IPS DF 6.9 (cell line): ENCODE data around the gene AAR2.

Experiments used
- DNase-seq: peaks from one replicate; pipeline ENCODE4 v3.0.0-alpha.2; 2013; ENCODE audit warnings: low read depth, low spot score
- H3K27ac ChIP-seq: one replicate; pipeline ENCODE4 v1.5.1; 2013; ENCODE audit warnings: low read length, control low read depth
- H3K27me3 ChIP-seq: 2 replicates; pipeline ENCODE4 v1.6.1; 2013; ENCODE audit warnings: mild to moderate bottlenecking, low read length; ENCODE audit not compliant: control insufficient read depth, insufficient read depth
- H3K36me3 ChIP-seq: 2 replicates; pipeline ENCODE4 v1.6.1; 2013; ENCODE audit warnings: low read length; ENCODE audit not compliant: control insufficient read depth, insufficient read depth
- H3K4me1 ChIP-seq: 2 replicates; pipeline ENCODE4 v1.6.1; 2013; ENCODE audit warnings: low read length; ENCODE audit not compliant: control insufficient read depth, insufficient read depth
- H3K4me3 ChIP-seq: 2 replicates; pipeline ENCODE4 v1.5.1; 2013; ENCODE audit warnings: mild to moderate bottlenecking, low read length
- H3K9me3 ChIP-seq: 2 replicates; pipeline ENCODE4 v1.6.1; 2013; ENCODE audit warnings: low read length, inconsistent platforms; ENCODE audit not compliant: control insufficient read depth, insufficient read depth
- WGBS: extraction: QIAGEN DNeasy Blood & Tissue Kit; methylation state at CpG from one replicate; pipeline ENCODE4 v1.1.7; 2013; ENCODE audit warnings: mixed read lengths, missing lambda C conversion rate; ENCODE audit not compliant: insufficient read length, insufficient coverage; 5-methylcytosine and 5-hydroxymethylcytosine counted together

AAR2 gene

DNA sequence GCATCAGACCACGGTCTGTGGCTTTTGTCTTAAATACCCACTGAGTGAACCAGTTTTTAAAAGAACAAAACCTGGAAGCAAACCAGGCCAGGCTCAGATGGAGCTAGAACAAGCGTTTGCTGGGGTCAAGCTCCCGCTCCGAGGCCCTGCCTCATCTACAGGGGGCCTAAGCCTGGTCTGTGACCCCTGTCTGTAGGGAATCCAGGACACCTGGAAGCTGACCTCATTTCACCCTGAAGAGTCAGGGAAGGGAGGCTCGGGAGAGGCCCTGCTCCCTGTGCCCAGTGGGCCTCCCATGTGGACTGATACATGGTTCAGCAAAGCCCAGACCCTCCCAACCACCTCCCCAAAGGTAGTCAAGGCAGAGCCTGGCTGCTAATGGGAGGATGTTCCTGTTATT is 43.1 kb downstream of the AAR2 start:
- no peaks in the 10 kb centered on the region for H3K27me3 ChIP-seq
- no CpG with 5 or more reads among the region's 5 CpGs for WGBS
- H3K27ac ChIP-seq, result no peak overlapping the region

GRCh38 chr20:36279776-36280175 is 43.5 kb downstream of the AAR2 start:
- no CpG with 5 or more reads among the region's 6 CpGs for WGBS
- no peaks in the 10 kb centered on the region for H3K4me1 ChIP-seq
- no peaks in the 10 kb centered on the region for H3K27me3 ChIP-seq
- no peak overlapping the region for H3K4me3 ChIP-seq
- H3K36me3 ChIP-seq, result no peaks in the 10 kb centered on the region
- no peak overlapping the region for H3K27ac ChIP-seq
- no peaks in the 10 kb centered on the region for H3K9me3 ChIP-seq
- DNase-seq, result no peak

More for the DNA sequence above, 43.1 kb downstream of the AAR2 start:
- H3K4me3 ChIP-seq, result no peak overlapping the region
- no peaks in the 10 kb centered on the region for H3K36me3 ChIP-seq
- DNase-seq, result no peak
- no peaks in the 10 kb centered on the region for H3K9me3 ChIP-seq
- H3K4me1 ChIP-seq, result 0 out of 2 replicates have a peak, but pooled peaks cover 1% of the 10 kb centered on the region

GRCh38 chr20:36281785-36282380 is 45.6 kb downstream of the AAR2 start:
- Histone ChIP-seq H3K36me3 (no peaks in the 10 kb centered on the region), H3K4me1 (no peaks in the 10 kb centered on the region), H3K27ac (no peak overlapping the region), H3K9me3 (no peaks in the 10 kb centered on the region), H3K27me3 (no peaks in the 10 kb centered on the region), H3K4me3 (no peak overlapping the region)
- WGBS, result no CpG with 5 or more reads among the region's 10 CpGs
- DNase-seq, result no peak

- H3K27me3 ChIP-seq, result no peaks in the 10 kb centered on the region
- WGBS, result no CpG with 5 or more reads among the region's 5 CpGs
- H3K4me1 ChIP-seq, result no peaks in the 10 kb centered on the region
- no peak for DNase-seq
- H3K4me3 ChIP-seq, result no peak overlapping the region
- no peaks in the 10 kb centered on the region for H3K36me3 ChIP-seq
- H3K9me3 ChIP-seq, result no peaks in the 10 kb centered on the region
- no peak overlapping the region for H3K27ac ChIP-seq
These were observed 48.5 kb downstream of the AAR2 start for GRCh38 chr20:36284751-36285150.

DNA sequence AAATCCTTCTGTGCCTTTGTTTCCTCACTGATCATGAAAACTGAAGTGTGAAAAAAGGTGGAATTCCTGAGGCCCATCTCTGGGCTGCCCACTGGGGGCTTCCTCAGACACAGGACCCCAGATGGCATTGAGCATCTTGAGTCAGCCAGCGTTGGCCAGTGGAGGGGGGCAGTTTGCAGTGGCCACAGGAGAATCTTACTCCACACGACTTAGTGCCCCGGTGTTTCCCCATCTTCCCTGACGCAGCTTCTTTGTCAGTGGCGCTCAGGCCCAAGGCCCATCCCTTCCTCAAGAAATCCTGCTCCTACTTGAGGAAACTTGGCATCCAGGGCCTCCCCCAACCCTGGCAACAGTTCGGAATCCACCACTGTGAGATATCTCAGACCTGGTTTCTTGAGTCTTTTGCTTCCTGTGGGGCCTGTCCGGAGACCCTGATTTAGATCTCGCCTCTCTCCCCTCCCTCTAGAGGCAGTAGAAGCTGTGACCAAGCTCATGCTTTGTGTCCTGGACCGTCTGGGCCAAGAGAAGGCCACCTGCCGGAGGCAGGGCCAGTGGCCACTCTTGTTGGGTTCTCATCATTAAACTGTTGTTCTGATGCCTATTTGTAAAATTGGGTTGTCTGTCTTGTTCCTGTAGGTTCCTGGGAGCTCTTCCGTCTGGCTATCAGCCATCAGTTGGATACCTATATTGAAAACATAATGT is 49.6 kb downstream of the AAR2 start:
- Histone ChIP-seq H3K9me3 (no peaks in the 10 kb centered on the region), H3K4me3 (no peak overlapping the region), H3K27me3 (no peaks in the 10 kb centered on the region), H3K4me1 (no peaks in the 10 kb centered on the region), H3K27ac (no peak overlapping the region), H3K36me3 (no peaks in the 10 kb centered on the region)
- DNase-seq, result no peak
- WGBS, result no CpG with 5 or more reads among the region's 11 CpGs

DNA sequence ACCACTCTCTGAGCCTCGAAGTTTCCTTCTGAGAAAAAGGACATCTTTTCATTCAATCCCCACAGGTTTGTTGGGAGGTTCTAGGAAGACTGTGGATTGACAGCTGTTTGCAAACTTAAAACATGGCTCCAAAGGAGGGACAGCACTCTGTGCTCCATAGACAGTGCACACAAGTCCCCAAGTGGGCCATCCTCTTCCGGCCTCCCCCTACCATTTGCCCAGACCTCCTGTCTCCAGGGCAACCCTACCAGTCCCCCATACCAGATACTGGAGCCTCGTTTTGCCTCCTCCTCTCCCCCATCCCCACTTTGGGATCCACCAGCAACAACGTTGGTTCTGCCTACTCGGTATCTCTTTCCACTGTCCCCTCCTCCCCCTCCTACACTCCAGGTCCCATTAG is 61.4 kb downstream of the AAR2 start:
- Histone ChIP-seq H3K4me3 (no peak overlapping the region), H3K9me3 (no peaks in the 10 kb centered on the region), H3K36me3 (no peaks in the 10 kb centered on the region), H3K27ac (no peak overlapping the region), H3K27me3 (no peaks in the 10 kb centered on the region), H3K4me1 (no peaks in the 10 kb centered on the region)
- no CpG with 5 or more reads among the region's 5 CpGs for WGBS
- no peak for DNase-seq

- Histone ChIP-seq H3K4me3 (no peak overlapping the region), H3K4me1 (peaks cover under 1% of the 10 kb centered on the region), H3K27ac (no peak overlapping the region), H3K27me3 (no peaks in the 10 kb centered on the region), H3K36me3 (no peaks in the 10 kb centered on the region), H3K9me3 (no peaks in the 10 kb centered on the region)
- no CpG with 5 or more reads among the region's 3 CpGs for WGBS
- DNase-seq, result no peak
These were observed 61.8 kb downstream of the AAR2 start for GRCh38 chr20:36298061-36298460.

DNA sequence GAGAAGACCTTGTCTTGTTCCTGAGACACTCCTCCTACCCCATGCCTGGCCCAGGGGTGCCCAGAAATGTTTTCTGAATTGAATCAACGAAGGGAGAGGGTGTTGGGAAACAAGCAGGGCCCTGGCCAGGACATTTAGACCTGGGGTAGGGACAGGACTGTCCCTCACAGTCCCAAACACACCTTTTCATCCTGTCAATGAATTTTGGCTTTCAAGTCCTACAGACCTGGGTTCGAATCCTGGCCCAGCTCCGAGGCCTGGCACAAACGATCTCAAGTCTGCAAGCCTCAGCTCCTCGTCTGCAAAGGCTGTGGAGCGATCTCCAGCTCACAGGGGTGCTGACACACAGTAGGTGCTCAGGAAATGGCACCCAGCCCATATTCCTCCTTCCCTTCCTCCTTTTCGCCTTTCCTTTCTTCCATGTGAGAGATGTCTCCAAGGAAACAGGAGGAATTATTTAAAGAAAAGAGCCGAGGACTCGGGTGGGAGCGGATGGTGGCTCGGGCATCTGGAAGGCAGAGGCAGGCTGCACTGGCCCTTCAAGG is 62.6 kb downstream of the AAR2 start:
- WGBS, result no CpG with 5 or more reads among the region's 11 CpGs
- no peak for DNase-seq
- Histone ChIP-seq H3K4me3 (no peak overlapping the region), H3K4me1 (peaks cover 2% of the 10 kb centered on the region), H3K27me3 (no peaks in the 10 kb centered on the region; the same call in 1 of the 2 replicates), H3K36me3 (no peaks in the 10 kb centered on the region), H3K27ac (no peak overlapping the region), H3K9me3 (no peaks in the 10 kb centered on the region)

- Histone ChIP-seq H3K27ac (no peak overlapping the region), H3K36me3 (no peaks in the 10 kb centered on the region), H3K4me3 (no peak overlapping the region), H3K9me3 (no peaks in the 10 kb centered on the region), H3K27me3 (no peaks in the 10 kb centered on the region; the same call in 1 of the 2 replicates), H3K4me1 (peaks cover 2% of the 10 kb centered on the region)
- DNase-seq, result no peak
- no CpG with 5 or more reads among the region's 4 CpGs for WGBS
These were observed 63.2 kb downstream of the AAR2 start for GRCh38 chr20:36299459-36299858.

GRCh38 chr20:36301359-36302119 is 65.3 kb downstream of the AAR2 start:
- H3K4me3 ChIP-seq, result no peak overlapping the region
- no peak for DNase-seq
- no CpG with 5 or more reads among the region's 7 CpGs for WGBS
- H3K9me3 ChIP-seq, result no peaks in the 10 kb centered on the region
- H3K27me3 ChIP-seq, result peaks cover 3% of the 10 kb centered on the region; the same call in 1 of the 2 replicates
- no peaks in the 10 kb centered on the region for H3K36me3 ChIP-seq
- peaks cover 2% of the 10 kb centered on the region for H3K4me1 ChIP-seq
- no peak overlapping the region for H3K27ac ChIP-seq
